HG03039 (cell line): ENCODE data around the gene CEP85L.
"Not testable (repeated sequence)": the region's sequence is repeated elsewhere in the genome, so short reads cannot be mapped to it uniquely, and the experiment has no call there.

ENCODE experiments used
- ATAC-seq: cut with Tn5 transposase; IDR thresholded peaks from one replicate; pipeline ENCODE4 v1.9.1; 2021; ENCODE audit warnings: mild to moderate bottlenecking, moderate library complexity; ENCODE audit not compliant: unreplicated experiment

Gene CEP85L

DNA sequence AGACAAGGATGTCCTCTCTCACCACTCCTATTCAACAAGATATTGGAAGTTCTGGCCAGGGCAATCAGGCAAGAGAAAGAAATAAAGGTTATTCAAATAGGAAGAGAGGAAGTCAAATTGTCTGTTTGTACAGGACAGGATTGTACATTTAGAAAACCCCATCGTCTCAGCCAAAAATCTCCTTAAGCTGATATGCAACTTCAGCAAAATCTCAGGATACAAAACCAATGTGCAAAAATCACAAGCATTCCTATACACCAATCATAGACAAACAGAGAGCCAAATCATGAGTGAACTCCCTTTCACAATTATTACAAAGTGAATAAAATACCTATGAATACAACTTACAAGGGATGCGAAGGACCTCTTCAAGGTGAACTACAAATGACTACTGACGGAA, 217.2 kb downstream of the CEP85L start:
- not testable (repeated sequence) for ATAC-seq

GRCh38 chr6:118421312-118421711, 230.1 kb downstream of the CEP85L start:
- ATAC-seq, result not testable (repeated sequence)

GRCh38 chr6:118419448-118420394, 231.7 kb downstream of the CEP85L start:
- ATAC-seq, result no peak
